Measurements from ENCODE around the gene CCDC196.
A peak's percentile ranks its signal among the peaks of the same experiment; 100 is the strongest.

Gene CCDC196

GRCh38 chr14:66487164-66487563, 993 bp downstream of the CCDC196 start:
- in situ Hi-C loops (cut with HindIII; ENCODE audit: low sequenced_read_pairs) = loop anchor here (25.0 kb wide), 1 partner anchor 625 kb away; no protein-coding TSS in a partner anchor
- no peak for DNase-seq (ENCODE audit: low read depth)
- H3K4me3 ChIP-seq (ENCODE audit: low read depth, low read length) = no peak overlapping the region
- TF ChIP-seq CTCF (IDR thresholded peaks at IDR 0.05; ENCODE audit: low read depth, low read length, missing control alignments) = no peak

DNA sequence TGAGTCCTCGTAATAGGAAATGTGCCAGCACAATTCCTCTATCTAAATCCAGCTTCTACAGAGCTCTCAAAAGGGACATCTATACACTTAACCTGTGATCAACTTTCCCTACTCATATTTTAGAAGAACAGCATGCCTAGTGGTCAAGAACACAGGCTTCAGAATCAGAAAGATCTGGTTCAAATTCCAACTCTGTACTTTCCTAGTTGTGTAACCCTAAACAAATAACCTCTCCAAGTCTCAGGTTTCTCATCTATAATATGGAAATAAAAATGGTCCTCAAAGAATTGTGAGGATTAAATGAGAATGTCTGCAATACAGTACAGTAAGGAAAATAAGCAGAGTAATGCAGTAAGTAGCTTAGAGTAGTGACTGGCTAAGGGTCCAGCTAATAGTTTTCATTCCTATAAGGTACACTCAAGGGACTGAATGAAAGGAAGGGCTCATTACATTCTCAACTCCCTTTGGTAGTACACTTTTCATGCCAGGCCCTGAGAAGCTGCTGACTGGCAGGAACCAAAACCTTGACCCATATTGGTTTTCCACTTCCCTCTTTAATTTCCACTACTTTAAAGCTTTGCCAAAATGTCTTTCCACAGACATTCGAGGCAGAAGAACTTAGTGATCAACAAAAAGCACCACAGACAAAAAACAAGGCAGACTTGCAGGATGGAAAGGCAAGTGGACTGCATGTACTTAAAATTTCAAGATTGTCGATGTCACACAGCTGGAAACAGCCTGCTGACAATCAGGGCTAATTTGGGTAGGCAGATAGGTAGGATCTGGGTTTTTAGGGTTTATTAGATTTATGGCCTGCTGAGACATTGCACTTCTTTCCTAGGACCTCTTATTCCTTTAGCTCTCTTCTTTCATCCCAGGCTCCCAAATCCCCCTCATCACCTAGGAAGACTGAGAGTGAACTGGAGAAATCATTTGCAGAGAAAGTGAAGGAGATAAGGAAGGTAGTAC, 4.3 kb downstream of the CCDC196 start:
- no peak for TF ChIP-seq CTCF (IDR thresholded peaks at IDR 0.05; ENCODE audit: low read depth, low read length, missing control alignments)
- no peak overlapping the region for H3K4me3 ChIP-seq (ENCODE audit: low read depth, low read length)
- in situ Hi-C loops (cut with HindIII; ENCODE audit: low sequenced_read_pairs) = loop anchor here (25.0 kb wide), 1 partner anchor 622 kb away; no protein-coding TSS in a partner anchor
- no peak for DNase-seq (ENCODE audit: low read depth)

DNA sequence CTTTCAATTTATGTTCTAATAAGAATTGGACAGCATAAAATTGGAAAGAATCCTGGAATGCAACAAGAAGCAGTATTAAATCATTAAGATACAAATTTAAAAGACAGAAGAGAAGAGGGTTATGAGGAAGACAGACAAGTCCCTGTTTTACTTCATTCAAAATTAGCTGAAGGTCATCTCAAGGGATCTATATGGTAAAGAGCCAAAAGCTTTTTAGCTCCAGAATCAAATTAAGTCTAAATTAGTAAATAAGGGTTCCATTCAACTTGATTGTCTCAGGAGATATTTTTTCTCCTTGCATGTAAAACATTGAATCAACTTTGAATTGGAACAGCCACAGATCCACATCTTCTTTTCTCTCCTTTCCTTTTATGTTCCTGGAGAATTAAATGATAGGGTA, 7.6 kb downstream of the CCDC196 start:
- no peak overlapping the region for H3K4me3 ChIP-seq (ENCODE audit: low read depth, low read length)
- in situ Hi-C loops (cut with HindIII; ENCODE audit: low sequenced_read_pairs) = loop anchor here (25.0 kb wide), 1 partner anchor 619 kb away; no protein-coding TSS in a partner anchor
- DNase-seq (ENCODE audit: low read depth) = no peak
- TF ChIP-seq CTCF (IDR thresholded peaks at IDR 0.05; ENCODE audit: low read depth, low read length, missing control alignments) = no peak

GRCh38 chr14:66495218-66496098, 9.3 kb downstream of the CCDC196 start:
- no peak overlapping the region for H3K4me3 ChIP-seq (ENCODE audit: low read depth, low read length)
- peak; percentile 66 for DNase-seq (ENCODE audit: low read depth)
- TF ChIP-seq CTCF (IDR thresholded peaks at IDR 0.05; ENCODE audit: low read depth, low read length, missing control alignments) = peak; percentile 83
- in situ Hi-C loops (cut with HindIII; ENCODE audit: low sequenced_read_pairs) = loop anchor here (25.0 kb wide), 1 partner anchor 617 kb away; no protein-coding TSS in a partner anchor

DNA sequence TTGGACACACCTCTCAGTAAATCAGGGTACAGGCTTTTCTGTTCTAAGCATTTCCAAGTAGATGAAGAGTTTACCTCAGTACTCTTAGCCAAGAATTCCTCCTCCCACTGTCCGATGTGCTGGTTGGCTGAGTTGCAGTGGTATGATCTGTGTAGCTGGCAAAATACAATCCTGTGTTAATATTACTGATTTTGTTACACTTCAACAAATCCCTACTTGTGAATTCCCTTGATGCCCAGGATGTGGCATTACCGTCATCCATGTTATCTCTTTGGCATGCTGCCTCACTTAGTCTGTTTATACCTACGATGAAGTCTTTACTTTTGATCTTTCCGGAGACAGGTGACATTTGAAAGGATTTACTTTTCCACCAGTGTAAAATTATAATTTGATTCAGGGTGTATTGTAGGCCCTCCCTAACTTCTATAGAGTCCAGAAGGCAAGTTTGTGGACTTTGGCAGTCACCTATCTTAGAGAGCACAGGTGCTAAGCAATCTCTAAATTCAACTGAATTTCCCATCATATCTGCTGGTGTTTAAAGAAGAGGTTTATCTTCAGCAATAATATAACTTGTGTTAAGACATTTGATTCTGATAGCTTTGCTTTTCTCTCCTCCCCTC, 10.1 kb downstream of the CCDC196 start:
- no peak for TF ChIP-seq CTCF (IDR thresholded peaks at IDR 0.05; ENCODE audit: low read depth, low read length, missing control alignments)
- no peak for DNase-seq (ENCODE audit: low read depth)
- H3K4me3 ChIP-seq (ENCODE audit: low read depth, low read length) = no peak overlapping the region
- in situ Hi-C loops (cut with HindIII; ENCODE audit: low sequenced_read_pairs) = loop anchor here (25.0 kb wide), 1 partner anchor 616 kb away; no protein-coding TSS in a partner anchor

DNA sequence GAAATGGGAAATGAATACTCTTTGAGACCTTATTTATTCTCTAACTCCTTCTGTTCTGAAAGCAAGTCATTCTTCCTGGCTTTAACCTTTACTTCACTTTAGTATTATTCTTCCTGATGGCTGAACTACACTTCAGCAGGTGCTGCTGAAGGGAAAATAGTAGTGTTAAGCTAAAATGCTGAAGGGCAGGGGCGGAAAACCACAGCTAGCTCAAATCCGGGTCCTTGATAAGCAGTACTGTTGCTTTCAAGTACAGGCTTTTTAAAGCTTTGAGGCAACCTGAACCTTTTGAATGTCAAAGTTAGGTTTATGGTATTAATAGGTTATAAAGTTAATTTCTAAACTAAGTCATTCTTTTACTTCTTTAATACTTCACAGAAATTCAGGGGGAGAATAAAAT, 10.7 kb downstream of the CCDC196 start:
- DNase-seq (ENCODE audit: low read depth) = no peak
- H3K4me3 ChIP-seq (ENCODE audit: low read depth, low read length) = no peak overlapping the region
- in situ Hi-C loops (cut with HindIII; ENCODE audit: low sequenced_read_pairs) = loop anchor here (25.0 kb wide), 1 partner anchor 615 kb away; no protein-coding TSS in a partner anchor
- no peak for TF ChIP-seq CTCF (IDR thresholded peaks at IDR 0.05; ENCODE audit: low read depth, low read length, missing control alignments)
